GM23338 (cell line): Measurements from ENCODE around the gene PRRT1.

Experiments used
- EZH2 ChIP-seq: fragments of 200-600 bp; sonication (generic); IDR thresholded peaks from one replicate; pipeline ENCODE4 v1.8.0; 2017; ENCODE audit warnings: antibody characterized with exemption, mild to moderate bottlenecking, low read depth; ENCODE audit not compliant: unreplicated experiment
- POLR2AphosphoS5 ChIP-seq: IDR thresholded peaks from 2 replicates; pipeline ENCODE4 v1.6.1; 2016; ENCODE audit warnings: antibody characterized with exemption, low read depth
- TF ChIP-seq, protein P1 (sequence below), 2 experiments: fragments of 200-600 bp in 1 of 2; sonication (generic) in 1 of 2; conservative IDR thresholded peaks; 2 replicates each; pipeline versions ENCODE4 v1.5.1 to v1.6.1; 2016 to 2017; ENCODE audit warnings: antibody characterized with exemption in 2 of 2, low read depth in 2 of 2, mild to moderate bottlenecking in 2 of 2, moderate library complexity in 1 of 2
- TF ChIP-seq, protein P2 (sequence below): IDR thresholded peaks from one replicate; pipeline ENCODE4 v1.6.1; 2018; ENCODE audit warnings: antibody characterized with exemption; ENCODE audit not compliant: unreplicated experiment
- TF ChIP-seq, protein P3 (sequence below): IDR thresholded peaks from 2 replicates; pipeline ENCODE4 v1.6.1; 2016; ENCODE audit warnings: antibody characterized with exemption

DNA sequence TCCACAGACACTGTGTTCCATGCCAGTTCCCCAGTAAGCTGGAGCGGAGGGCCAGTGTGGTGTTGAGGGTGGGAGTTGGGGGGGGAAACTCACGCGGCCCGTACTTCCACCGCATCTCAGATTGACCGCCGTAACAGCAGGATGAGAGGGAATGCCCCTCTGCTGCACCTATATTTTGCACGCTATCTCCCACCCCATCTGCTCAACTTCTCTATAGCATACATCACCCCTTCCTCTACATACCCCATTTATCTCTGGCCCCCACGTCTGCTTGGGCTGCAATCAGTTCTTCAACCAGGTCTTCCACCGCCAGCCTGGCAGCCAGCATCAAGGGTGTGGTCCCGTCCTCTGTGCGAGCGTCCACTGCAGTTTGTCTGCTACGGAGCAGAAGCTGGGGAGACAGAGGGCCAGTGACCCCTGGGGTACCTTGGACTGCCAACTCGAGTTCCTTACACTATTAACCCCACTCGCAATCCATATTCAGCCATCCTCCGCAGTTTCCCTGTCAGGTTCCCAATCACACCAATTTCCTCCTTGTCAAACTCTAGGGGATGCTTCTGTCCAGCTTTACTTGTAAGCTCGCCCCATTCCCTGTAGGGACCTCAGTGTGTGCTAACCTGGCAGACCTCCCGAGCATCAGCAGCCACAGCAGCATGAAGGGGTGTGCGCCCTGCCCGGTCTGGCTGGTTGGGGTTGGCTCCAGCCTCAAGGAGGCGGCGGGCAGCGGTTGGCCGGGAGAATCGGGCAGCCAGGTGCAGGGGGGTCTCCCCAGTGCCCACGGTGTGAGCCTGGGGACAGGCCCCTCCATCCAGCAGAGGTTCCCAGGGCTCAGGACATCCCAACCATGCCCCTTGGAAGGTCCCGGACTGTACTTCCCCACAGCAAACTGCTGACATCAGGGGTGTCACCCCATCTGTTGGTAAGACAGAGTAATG is 45.2 kb upstream of the PRRT1 start:
- TF ChIP-seq, protein P1, sequence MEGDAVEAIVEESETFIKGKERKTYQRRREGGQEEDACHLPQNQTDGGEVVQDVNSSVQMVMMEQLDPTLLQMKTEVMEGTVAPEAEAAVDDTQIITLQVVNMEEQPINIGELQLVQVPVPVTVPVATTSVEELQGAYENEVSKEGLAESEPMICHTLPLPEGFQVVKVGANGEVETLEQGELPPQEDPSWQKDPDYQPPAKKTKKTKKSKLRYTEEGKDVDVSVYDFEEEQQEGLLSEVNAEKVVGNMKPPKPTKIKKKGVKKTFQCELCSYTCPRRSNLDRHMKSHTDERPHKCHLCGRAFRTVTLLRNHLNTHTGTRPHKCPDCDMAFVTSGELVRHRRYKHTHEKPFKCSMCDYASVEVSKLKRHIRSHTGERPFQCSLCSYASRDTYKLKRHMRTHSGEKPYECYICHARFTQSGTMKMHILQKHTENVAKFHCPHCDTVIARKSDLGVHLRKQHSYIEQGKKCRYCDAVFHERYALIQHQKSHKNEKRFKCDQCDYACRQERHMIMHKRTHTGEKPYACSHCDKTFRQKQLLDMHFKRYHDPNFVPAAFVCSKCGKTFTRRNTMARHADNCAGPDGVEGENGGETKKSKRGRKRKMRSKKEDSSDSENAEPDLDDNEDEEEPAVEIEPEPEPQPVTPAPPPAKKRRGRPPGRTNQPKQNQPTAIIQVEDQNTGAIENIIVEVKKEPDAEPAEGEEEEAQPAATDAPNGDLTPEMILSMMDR (conservative IDR thresholded peaks at IDR 0.05; ENCODE audit: low read depth in 2 of 2): peak; percentile 16 to 28; a peak in 1 of 4 replicates
- TF ChIP-seq POLR2AphosphoS5: no peak
- TF ChIP-seq EZH2: no peak
- TF ChIP-seq, protein P2, sequence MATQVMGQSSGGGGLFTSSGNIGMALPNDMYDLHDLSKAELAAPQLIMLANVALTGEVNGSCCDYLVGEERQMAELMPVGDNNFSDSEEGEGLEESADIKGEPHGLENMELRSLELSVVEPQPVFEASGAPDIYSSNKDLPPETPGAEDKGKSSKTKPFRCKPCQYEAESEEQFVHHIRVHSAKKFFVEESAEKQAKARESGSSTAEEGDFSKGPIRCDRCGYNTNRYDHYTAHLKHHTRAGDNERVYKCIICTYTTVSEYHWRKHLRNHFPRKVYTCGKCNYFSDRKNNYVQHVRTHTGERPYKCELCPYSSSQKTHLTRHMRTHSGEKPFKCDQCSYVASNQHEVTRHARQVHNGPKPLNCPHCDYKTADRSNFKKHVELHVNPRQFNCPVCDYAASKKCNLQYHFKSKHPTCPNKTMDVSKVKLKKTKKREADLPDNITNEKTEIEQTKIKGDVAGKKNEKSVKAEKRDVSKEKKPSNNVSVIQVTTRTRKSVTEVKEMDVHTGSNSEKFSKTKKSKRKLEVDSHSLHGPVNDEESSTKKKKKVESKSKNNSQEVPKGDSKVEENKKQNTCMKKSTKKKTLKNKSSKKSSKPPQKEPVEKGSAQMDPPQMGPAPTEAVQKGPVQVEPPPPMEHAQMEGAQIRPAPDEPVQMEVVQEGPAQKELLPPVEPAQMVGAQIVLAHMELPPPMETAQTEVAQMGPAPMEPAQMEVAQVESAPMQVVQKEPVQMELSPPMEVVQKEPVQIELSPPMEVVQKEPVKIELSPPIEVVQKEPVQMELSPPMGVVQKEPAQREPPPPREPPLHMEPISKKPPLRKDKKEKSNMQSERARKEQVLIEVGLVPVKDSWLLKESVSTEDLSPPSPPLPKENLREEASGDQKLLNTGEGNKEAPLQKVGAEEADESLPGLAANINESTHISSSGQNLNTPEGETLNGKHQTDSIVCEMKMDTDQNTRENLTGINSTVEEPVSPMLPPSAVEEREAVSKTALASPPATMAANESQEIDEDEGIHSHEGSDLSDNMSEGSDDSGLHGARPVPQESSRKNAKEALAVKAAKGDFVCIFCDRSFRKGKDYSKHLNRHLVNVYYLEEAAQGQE: no peak
- TF ChIP-seq, protein P3, sequence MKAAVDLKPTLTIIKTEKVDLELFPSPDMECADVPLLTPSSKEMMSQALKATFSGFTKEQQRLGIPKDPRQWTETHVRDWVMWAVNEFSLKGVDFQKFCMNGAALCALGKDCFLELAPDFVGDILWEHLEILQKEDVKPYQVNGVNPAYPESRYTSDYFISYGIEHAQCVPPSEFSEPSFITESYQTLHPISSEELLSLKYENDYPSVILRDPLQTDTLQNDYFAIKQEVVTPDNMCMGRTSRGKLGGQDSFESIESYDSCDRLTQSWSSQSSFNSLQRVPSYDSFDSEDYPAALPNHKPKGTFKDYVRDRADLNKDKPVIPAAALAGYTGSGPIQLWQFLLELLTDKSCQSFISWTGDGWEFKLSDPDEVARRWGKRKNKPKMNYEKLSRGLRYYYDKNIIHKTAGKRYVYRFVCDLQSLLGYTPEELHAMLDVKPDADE: no peak
